PFSK-1 (cell line): ENCODE results near the gene EGLN1.

Experiments
- FOXP2 ChIP-seq: optimal IDR thresholded peaks from 2 replicates; pipeline ENCODE3; 2011; ENCODE audit warnings: borderline replicate concordance, control low read depth, inconsistent platforms; ENCODE audit not compliant: insufficient read depth; ENCODE audit errors: extremely low read length, extremely low read depth
- POLR2AphosphoS5 ChIP-seq: IDR thresholded peaks from 2 replicates; pipeline ENCODE4 v1.6.1; 2012; ENCODE audit warnings: low read depth, mild to moderate bottlenecking, control low read depth, low read length, moderate library complexity
- SIN3A ChIP-seq: IDR thresholded peaks from 2 replicates; pipeline ENCODE4 v1.6.1; 2012; ENCODE audit warnings: mild to moderate bottlenecking, low read length, moderate library complexity, borderline replicate concordance; ENCODE audit not compliant: insufficient read depth
- TAF1 ChIP-seq: IDR thresholded peaks from 2 replicates; pipeline ENCODE4 v1.6.1; 2012; ENCODE audit warnings: low read length, control low read depth, borderline replicate concordance; ENCODE audit not compliant: insufficient read depth
- TF ChIP-seq, protein P1 (sequence below), 2 experiments: IDR thresholded peaks; 2 replicates each; pipeline versions ENCODE4 v1.6.1 to v1.8.0; 2011 to 2012; ENCODE audit warnings: low read depth in 2 of 2, low read length in 2 of 2, control low read depth in 1 of 2, inconsistent platforms in 1 of 2, mild to moderate bottlenecking in 1 of 2, moderate library complexity in 1 of 2; ENCODE audit not compliant: insufficient read depth in 1 of 2

Gene EGLN1

DNA sequence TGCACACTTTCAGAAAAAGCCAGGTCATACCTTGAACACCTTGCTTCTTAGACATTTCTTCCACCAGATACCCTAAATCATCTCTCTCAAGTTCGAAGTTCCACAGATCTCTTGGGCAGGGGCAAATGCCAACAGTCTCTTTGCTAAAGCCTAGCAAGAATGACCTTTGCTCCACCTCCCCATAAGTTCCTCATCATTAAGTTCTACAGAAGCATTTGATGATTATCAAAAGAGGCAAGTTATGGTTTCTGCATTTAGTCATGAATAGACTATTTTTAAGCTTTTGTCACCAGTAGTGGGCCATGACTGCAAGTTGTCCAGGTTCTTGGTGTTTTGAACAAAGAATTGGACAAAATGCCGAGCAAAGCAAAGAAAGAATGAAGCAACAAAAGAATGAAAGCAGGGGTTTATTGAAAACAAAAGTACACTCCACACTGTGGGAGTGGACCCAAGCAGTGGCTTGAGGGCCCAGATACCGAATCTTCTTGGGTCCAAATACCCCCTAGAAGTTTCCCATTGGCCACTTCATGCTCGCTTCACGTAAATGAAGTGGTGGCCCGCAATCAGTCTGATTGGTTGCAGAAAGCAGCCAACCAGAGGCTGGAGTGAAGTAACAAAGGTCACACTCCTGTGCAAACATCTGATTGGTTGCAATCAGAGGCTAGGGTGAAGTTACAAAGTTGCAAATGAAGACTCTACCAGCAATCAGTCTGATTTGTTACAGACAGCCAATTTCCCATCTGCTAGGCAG lies 9.8 kb upstream of the EGLN1 start:
- no peak for TF ChIP-seq POLR2AphosphoS5
- TF ChIP-seq, protein P1, sequence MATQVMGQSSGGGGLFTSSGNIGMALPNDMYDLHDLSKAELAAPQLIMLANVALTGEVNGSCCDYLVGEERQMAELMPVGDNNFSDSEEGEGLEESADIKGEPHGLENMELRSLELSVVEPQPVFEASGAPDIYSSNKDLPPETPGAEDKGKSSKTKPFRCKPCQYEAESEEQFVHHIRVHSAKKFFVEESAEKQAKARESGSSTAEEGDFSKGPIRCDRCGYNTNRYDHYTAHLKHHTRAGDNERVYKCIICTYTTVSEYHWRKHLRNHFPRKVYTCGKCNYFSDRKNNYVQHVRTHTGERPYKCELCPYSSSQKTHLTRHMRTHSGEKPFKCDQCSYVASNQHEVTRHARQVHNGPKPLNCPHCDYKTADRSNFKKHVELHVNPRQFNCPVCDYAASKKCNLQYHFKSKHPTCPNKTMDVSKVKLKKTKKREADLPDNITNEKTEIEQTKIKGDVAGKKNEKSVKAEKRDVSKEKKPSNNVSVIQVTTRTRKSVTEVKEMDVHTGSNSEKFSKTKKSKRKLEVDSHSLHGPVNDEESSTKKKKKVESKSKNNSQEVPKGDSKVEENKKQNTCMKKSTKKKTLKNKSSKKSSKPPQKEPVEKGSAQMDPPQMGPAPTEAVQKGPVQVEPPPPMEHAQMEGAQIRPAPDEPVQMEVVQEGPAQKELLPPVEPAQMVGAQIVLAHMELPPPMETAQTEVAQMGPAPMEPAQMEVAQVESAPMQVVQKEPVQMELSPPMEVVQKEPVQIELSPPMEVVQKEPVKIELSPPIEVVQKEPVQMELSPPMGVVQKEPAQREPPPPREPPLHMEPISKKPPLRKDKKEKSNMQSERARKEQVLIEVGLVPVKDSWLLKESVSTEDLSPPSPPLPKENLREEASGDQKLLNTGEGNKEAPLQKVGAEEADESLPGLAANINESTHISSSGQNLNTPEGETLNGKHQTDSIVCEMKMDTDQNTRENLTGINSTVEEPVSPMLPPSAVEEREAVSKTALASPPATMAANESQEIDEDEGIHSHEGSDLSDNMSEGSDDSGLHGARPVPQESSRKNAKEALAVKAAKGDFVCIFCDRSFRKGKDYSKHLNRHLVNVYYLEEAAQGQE (IDR thresholded peaks at IDR 0.05; ENCODE audit: insufficient read depth in 1 of 2, low read depth in 2 of 2, low read length in 2 of 2), result no peak
- no peak for TF ChIP-seq SIN3A
- no peak for TF ChIP-seq TAF1
- TF ChIP-seq FOXP2, result no peak

DNA sequence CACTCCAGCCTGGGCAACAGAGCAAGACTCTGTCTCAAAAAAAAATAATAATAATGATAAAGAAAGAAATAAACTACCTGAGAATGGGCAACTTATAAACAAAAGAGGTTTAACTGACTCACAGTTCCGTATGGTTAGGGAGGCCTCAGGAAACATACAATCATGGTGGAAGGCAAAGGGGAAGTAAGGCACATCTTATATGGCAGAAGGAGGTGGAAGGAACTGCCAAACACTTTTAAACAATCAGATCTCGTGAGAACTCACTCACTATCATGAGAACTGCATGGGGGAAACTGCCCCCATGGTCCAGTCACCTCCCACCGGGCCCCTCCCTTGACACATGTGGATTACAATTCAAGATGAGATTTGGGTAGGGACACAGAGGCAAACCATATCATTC lies 6.3 kb upstream of the EGLN1 start:
- TF ChIP-seq, protein P1 (IDR thresholded peaks at IDR 0.05; ENCODE audit: insufficient read depth in 1 of 2, low read depth in 2 of 2, low read length in 2 of 2), result no peak
- TF ChIP-seq POLR2AphosphoS5, result no peak

- TF ChIP-seq SIN3A (no peak), FOXP2 (no peak), TAF1 (no peak), POLR2AphosphoS5 (no peak)
- TF ChIP-seq, protein P1 (IDR thresholded peaks at IDR 0.05; ENCODE audit: insufficient read depth in 1 of 2, low read depth in 2 of 2, low read length in 2 of 2), result no peak
Observed at GRCh38 chr1:231424950-231425805, 3.1 kb upstream of the EGLN1 start.

GRCh38 chr1:231423648-231424047 lies 1.6 kb upstream of the EGLN1 start:
- TF ChIP-seq FOXP2 (no peak), SIN3A (no peak), TAF1 (no peak), POLR2AphosphoS5 (no peak)
- TF ChIP-seq, protein P1 (IDR thresholded peaks at IDR 0.05; ENCODE audit: insufficient read depth in 1 of 2, low read depth in 2 of 2, low read length in 2 of 2), result no peak
